ENCODE data around the gene KRTAP5-2.

KRTAP5-2 gene

DNA sequence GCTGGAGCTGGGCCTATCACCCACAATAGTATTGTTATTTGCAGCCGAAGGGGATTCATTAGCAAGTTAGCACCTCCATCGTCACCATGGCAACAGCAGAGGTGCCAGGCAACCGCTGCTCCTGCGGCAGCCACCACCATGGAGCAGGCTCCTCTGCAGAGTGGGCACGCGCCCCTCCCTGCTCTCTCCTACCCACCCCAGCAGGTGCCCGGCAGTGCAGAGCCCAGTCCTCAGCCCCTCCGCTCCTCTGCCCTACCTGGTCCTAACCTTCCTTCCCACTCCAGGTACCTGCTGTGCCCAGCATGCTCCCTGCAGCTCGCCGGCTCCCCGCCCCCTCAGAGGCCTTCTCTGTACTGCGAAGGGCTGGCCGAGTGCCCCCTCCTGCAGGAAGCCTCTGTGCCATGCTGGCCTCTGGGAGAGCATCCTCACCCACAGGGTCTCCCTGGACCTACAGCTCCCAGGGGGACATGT, 29.6 kb downstream of the KRTAP5-2 start:
- Histone ChIP-seq H3K4me1 (ENCODE audit: insufficient read depth, insufficient read length) (peaks cover 58% of the 10 kb centered on the region), H3K4me3 (ENCODE audit: insufficient read length, low read depth) (no peak overlapping the region), H3K9ac (ENCODE audit: insufficient read length, low read depth) (no peak overlapping the region), H3K36me3 (ENCODE audit: insufficient read depth, insufficient read length, low read length) (peaks cover 25% of the 10 kb centered on the region), H3K27me3 (ENCODE audit: insufficient read depth, insufficient read length) (peaks cover 28% of the 10 kb centered on the region), H3K9me3 (ENCODE audit: insufficient read depth, low read length) (no peaks in the 10 kb centered on the region)
- peak; percentile 56 for DNase-seq (ENCODE audit: low read depth, low spot score)
- TF ChIP-seq SUZ12 (IDR thresholded peaks at IDR 0.05; ENCODE audit: extremely low read depth, insufficient read depth, insufficient read length) = no peak
- no peak for TF ChIP-seq YY1 (IDR thresholded peaks at IDR 0.05; ENCODE audit: insufficient read depth, insufficient read length)
- TF ChIP-seq ZNF274 (IDR thresholded peaks at IDR 0.05; ENCODE audit: low read depth, low read length) = no peak

- TF ChIP-seq ZNF274 (IDR thresholded peaks at IDR 0.05; ENCODE audit: low read depth, low read length) = no peak
- no peak for TF ChIP-seq YY1 (IDR thresholded peaks at IDR 0.05; ENCODE audit: insufficient read depth, insufficient read length)
- TF ChIP-seq SUZ12 (IDR thresholded peaks at IDR 0.05; ENCODE audit: extremely low read depth, insufficient read depth, insufficient read length) = no peak
- Histone ChIP-seq H3K9me3 (ENCODE audit: insufficient read depth, low read length) (no peaks in the 10 kb centered on the region), H3K36me3 (ENCODE audit: insufficient read depth, insufficient read length, low read length) (peaks cover 33% of the 10 kb centered on the region), H3K4me1 (ENCODE audit: insufficient read depth, insufficient read length) (peaks cover 61% of the 10 kb centered on the region), H3K27me3 (ENCODE audit: insufficient read depth, insufficient read length) (peaks cover 20% of the 10 kb centered on the region), H3K9ac (ENCODE audit: insufficient read length, low read depth) (peak overlapping the region; percentile 50), H3K4me3 (ENCODE audit: insufficient read length, low read depth) (no peak overlapping the region)
- DNase-seq (ENCODE audit: low read depth, low spot score) = no peak
Observed at GRCh38 chr11:1567721-1568100, 30.4 kb downstream of the KRTAP5-2 start.

DNA sequence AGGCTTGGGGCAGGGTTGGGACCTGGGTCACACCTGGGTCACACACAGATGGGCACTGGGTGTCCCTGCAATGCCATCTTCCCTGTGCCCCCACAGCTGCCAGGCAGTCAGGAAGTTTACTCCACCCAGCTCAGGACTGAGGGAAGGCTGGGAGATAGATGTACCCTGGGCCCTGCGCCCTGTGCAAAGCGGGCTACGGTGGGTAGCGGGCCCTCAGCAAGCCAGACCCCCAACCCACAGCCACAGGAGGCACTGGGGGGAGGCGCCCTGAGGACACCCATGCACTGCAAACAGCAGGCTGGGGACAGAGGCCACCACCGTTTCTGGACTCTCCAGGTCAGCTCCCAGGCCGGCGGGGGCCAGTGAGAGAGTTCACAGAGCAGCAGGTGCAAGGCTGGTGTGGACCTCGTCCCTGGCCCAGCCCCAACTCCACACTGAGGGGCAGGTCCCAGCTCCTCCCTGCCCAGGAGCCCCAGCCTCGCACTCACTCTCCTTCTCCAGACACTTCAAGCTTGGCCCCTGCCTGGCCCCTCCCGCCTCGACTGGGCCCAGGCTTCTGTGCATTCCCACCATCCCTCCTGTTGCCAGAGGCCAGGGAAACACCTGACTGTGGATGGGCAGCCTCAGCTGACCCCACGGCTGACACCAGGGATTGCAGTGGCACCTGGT, 30.9 kb downstream of the KRTAP5-2 start:
- Histone ChIP-seq H3K4me1 (ENCODE audit: insufficient read depth, insufficient read length) (peaks cover 64% of the 10 kb centered on the region), H3K4me3 (ENCODE audit: insufficient read length, low read depth) (no peak overlapping the region), H3K27me3 (ENCODE audit: insufficient read depth, insufficient read length) (peaks cover 17% of the 10 kb centered on the region), H3K36me3 (ENCODE audit: insufficient read depth, insufficient read length, low read length) (peaks cover 38% of the 10 kb centered on the region), H3K9ac (ENCODE audit: insufficient read length, low read depth) (no peak overlapping the region), H3K9me3 (ENCODE audit: insufficient read depth, low read length) (no peaks in the 10 kb centered on the region)
- no peak for DNase-seq (ENCODE audit: low read depth, low spot score)
- TF ChIP-seq YY1 (IDR thresholded peaks at IDR 0.05; ENCODE audit: insufficient read depth, insufficient read length) = no peak

- DNase-seq (ENCODE audit: low read depth, low spot score) = no peak
- Histone ChIP-seq H3K36me3 (ENCODE audit: insufficient read depth, insufficient read length, low read length) (peaks cover 44% of the 10 kb centered on the region), H3K27me3 (ENCODE audit: insufficient read depth, insufficient read length) (peaks cover 17% of the 10 kb centered on the region), H3K4me3 (ENCODE audit: insufficient read length, low read depth) (no peak overlapping the region), H3K9ac (ENCODE audit: insufficient read length, low read depth) (no peak overlapping the region), H3K9me3 (ENCODE audit: insufficient read depth, low read length) (no peaks in the 10 kb centered on the region), H3K4me1 (ENCODE audit: insufficient read depth, insufficient read length) (peaks cover 64% of the 10 kb centered on the region)
- TF ChIP-seq ZNF274 (IDR thresholded peaks at IDR 0.05; ENCODE audit: low read depth, low read length) (no peak), SUZ12 (IDR thresholded peaks at IDR 0.05; ENCODE audit: extremely low read depth, insufficient read depth, insufficient read length) (no peak), YY1 (IDR thresholded peaks at IDR 0.05; ENCODE audit: insufficient read depth, insufficient read length) (no peak)
Observed at GRCh38 chr11:1566381-1567051, 31.6 kb downstream of the KRTAP5-2 start.

DNA sequence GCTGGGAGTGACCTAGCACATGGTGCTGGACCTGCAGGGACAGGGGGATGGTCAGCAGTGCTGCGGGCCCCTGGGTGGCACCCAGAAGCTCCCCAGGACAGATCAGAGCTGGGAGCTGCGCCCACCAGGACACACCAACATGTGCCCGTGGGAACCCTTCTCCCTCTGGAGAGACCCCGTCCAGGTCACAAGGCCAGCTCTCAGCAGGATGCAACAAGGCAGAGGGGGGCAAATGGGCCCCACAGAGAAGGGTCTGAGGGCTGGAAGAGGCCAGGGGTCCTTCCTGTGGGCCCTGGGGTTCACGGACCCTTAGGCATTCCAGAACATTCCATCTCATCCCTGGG, 32.2 kb downstream of the KRTAP5-2 start:
- Histone ChIP-seq H3K9me3 (ENCODE audit: insufficient read depth, low read length) (no peaks in the 10 kb centered on the region), H3K27me3 (ENCODE audit: insufficient read depth, insufficient read length) (peaks cover 17% of the 10 kb centered on the region), H3K36me3 (ENCODE audit: insufficient read depth, insufficient read length, low read length) (peaks cover 50% of the 10 kb centered on the region), H3K4me1 (ENCODE audit: insufficient read depth, insufficient read length) (peaks cover 68% of the 10 kb centered on the region), H3K4me3 (ENCODE audit: insufficient read length, low read depth) (no peak overlapping the region), H3K9ac (ENCODE audit: insufficient read length, low read depth) (no peak overlapping the region)
- DNase-seq (ENCODE audit: low read depth, low spot score) = no peak
- TF ChIP-seq ZNF274 (IDR thresholded peaks at IDR 0.05; ENCODE audit: low read depth, low read length) (no peak), YY1 (IDR thresholded peaks at IDR 0.05; ENCODE audit: insufficient read depth, insufficient read length) (no peak)

DNA sequence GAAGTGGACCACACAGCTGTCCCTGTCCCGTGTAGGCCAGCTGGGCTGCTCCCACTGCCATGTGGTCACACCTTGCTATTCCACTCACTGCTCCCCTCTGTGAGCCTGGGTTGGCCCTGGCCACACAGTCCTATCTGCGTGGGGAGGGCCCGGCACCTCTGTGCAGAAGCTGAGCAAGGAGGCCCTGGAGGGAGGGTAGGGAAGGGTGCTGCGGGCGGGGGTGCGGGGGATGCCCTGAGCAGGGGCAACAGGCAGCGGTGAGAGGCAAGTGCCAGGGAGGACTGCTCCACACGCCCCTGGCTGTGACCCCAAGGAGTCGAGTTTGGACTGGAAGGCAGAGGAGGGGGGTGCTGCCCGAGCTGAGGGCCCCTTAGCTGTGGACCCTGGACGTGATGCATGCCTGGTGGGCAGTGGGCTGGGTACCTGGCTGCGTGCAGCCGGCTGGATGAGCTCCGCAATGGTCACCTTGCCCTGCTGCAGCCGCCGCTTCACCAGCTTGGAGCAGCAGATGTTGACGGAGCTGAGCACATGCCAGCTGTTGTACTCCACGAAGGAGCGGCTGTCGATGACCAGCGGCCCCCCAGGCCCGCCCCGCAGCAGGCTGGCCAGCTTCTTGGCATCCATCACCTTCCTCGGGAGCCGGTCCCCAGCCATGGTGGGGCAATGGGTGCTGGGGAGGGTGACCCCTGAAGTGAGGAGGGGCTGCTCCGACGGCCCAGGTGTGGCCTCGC, 32.8 kb downstream of the KRTAP5-2 start:
- DNase-seq (ENCODE audit: low read depth, low spot score) = no peak
- peaks cover 56% of the 10 kb centered on the region for H3K36me3 ChIP-seq (ENCODE audit: insufficient read depth, insufficient read length, low read length)
- H3K27me3 ChIP-seq (ENCODE audit: insufficient read depth, insufficient read length) = peaks cover 12% of the 10 kb centered on the region
- peak overlapping the region; percentile 50 for H3K9ac ChIP-seq (ENCODE audit: insufficient read length, low read depth)
- no peaks in the 10 kb centered on the region for H3K9me3 ChIP-seq (ENCODE audit: insufficient read depth, low read length)
- H3K4me1 ChIP-seq (ENCODE audit: insufficient read depth, insufficient read length) = peaks cover 64% of the 10 kb centered on the region
- TF ChIP-seq YY1 (IDR thresholded peaks at IDR 0.05; ENCODE audit: insufficient read depth, insufficient read length) = no peak
- TF ChIP-seq ZNF274 (IDR thresholded peaks at IDR 0.05; ENCODE audit: low read depth, low read length) = no peak
- TF ChIP-seq SUZ12 (IDR thresholded peaks at IDR 0.05; ENCODE audit: extremely low read depth, insufficient read depth, insufficient read length) = no peak
- no peak overlapping the region for H3K4me3 ChIP-seq (ENCODE audit: insufficient read length, low read depth)

DNA sequence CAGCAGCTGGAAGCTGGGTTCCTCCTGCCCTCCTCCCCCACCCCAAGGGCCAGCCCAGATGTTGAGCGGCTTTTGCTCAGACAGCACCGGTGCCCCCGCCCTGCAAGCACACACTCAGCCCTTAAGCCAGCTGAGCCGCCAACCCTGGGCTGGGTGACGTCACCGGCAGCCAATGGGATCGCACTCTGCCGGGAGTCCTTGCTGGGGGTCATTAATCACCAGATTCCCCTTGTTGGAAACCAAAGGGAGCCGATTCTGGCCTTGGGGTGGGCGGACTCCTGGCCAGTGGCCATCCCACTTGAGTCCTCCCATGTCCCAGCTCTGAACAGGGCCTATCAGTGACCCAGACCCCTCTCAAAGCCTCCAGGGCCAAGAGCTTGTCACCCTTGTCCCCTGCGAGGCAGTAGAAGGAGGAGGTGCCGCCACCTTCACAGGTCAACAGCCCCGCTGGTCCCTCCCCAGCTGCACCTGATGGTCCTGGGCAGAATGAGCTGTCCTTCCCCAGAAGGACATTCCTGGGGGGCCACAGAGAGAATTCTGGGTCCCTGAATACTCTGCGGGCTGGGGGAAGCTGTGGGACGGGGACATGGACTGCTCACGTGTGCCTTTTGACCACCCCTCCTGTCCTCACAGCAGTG, 33.4 kb downstream of the KRTAP5-2 start:
- Histone ChIP-seq H3K9me3 (ENCODE audit: insufficient read depth, low read length) (no peaks in the 10 kb centered on the region), H3K4me1 (ENCODE audit: insufficient read depth, insufficient read length) (peaks cover 59% of the 10 kb centered on the region), H3K9ac (ENCODE audit: insufficient read length, low read depth) (no peak overlapping the region), H3K36me3 (ENCODE audit: insufficient read depth, insufficient read length, low read length) (peaks cover 63% of the 10 kb centered on the region), H3K4me3 (ENCODE audit: insufficient read length, low read depth) (no peak overlapping the region), H3K27me3 (ENCODE audit: insufficient read depth, insufficient read length) (peaks cover 7% of the 10 kb centered on the region)
- TF ChIP-seq YY1 (IDR thresholded peaks at IDR 0.05; ENCODE audit: insufficient read depth, insufficient read length) = no peak
- TF ChIP-seq SUZ12 (IDR thresholded peaks at IDR 0.05; ENCODE audit: extremely low read depth, insufficient read depth, insufficient read length) = no peak
- TF ChIP-seq ZNF274 (IDR thresholded peaks at IDR 0.05; ENCODE audit: low read depth, low read length) = no peak
- DNase-seq (ENCODE audit: low read depth, low spot score) = peak; percentile 61

Measured in NT2/D1 (cell line).